Upper lobe of left lung (tissue), 6 donors: ENCODE measurements around the gene GLS2. TPM values are rescaled to one million over a fixed set of nuclear protein-coding genes. Genes with fewer than 3 reads are reported as not detected.
"Not testable (repeated sequence)": the region's sequence is repeated elsewhere in the genome, so short reads cannot be mapped to it uniquely, and the experiment has no call there.

Source experiments
- ATAC-seq, 2 donors: fragments of 200-7000 bp; cut with Tn5 transposase; one replicate each; pipeline ENCODE4 v1.9.1; 2022; ENCODE audit warnings: mild to moderate bottlenecking in 2 of 2, moderate library complexity in 2 of 2; ENCODE audit not compliant: low FRiP score in 2 of 2
- DNase-seq, 2 donors: peaks; one replicate each; pipeline ENCODE4 v3.0.0-alpha.2; 2019 to 2020
- H3K27ac ChIP-seq, 4 donors: fragments of 200-600 bp; sonication (generic); one replicate each; pipeline ENCODE4 v1.5.1; 2016 to 2019
- H3K27me3 ChIP-seq, 4 donors: fragments of 200-600 bp; sonication (generic); one replicate each; pipeline ENCODE4 v1.5.1; 2017 to 2019
- H3K36me3 ChIP-seq, 4 donors: fragments of 200-600 bp; sonication (generic); one replicate each; pipeline ENCODE4 v1.5.1; 2016 to 2019
- H3K4me1 ChIP-seq, 4 donors: fragments of 200-600 bp; sonication (generic); one replicate each; pipeline ENCODE4 v1.5.1; 2018 to 2019
- H3K4me3 ChIP-seq, 4 donors: fragments of 200-600 bp; sonication (generic); one replicate each; pipeline ENCODE4 v1.5.1; 2017 to 2019; ENCODE audit warnings: mild to moderate bottlenecking in 2 of 4, moderate library complexity in 1 of 4
- H3K9me3 ChIP-seq, 4 donors: fragments of 200-600 bp; sonication (generic); one replicate each; pipeline ENCODE4 v1.5.1; 2018 to 2019
- CTCF ChIP-seq, 6 experiments: fragments of 450-650 bp in 4 of 6; fragments of 200-600 bp in 2 of 6; sonication (generic) in 2 of 6; IDR thresholded peaks; one replicate each; pipeline ENCODE4 v1.5.1; 2016 to 2019; ENCODE audit warnings: antibody characterized with exemption in 6 of 6
- EP300 ChIP-seq, 4 donors: sonication (generic); formaldehyde crosslinking; IDR thresholded peaks; one replicate each; pipeline ENCODE4 v1.5.1; 2017; ENCODE audit warnings: antibody characterized with exemption in 4 of 4, control low read depth in 2 of 4
- POLR2A ChIP-seq, 4 donors: fragments of 450-650 bp; IDR thresholded peaks; one replicate each; pipeline ENCODE4 v1.5.1; 2016 to 2017; ENCODE audit warnings: antibody characterized with exemption in 4 of 4, mild to moderate bottlenecking in 2 of 4
- POLR2AphosphoS5 ChIP-seq, 2 donors: sonication (generic); formaldehyde crosslinking; IDR thresholded peaks; one replicate each; pipeline ENCODE4 v1.5.1; 2017; ENCODE audit warnings: antibody characterized with exemption in 2 of 2
- WGBS, 2 donors: methylation state at CpG; one replicate each; pipeline ENCODE4 v1.1.5; 2017 to 2018; 5-methylcytosine and 5-hydroxymethylcytosine counted together
- total RNA-seq, 6 donors: library from RNA; depleted of rRNA in 4 of 6; stranded (reverse); fragments of >200 nt in 4 of 6; gene quantifications; one replicate each; pipeline versions ENCODE4 v1.1.0 to v1.2.1, GENCODE V29; 2016 to 2021
- donor health status: DM: no; HTN: no; CAD: no; lungs with moderate emphysema.
- donor health status: DM: no; HTN: yes; CAD: no; lungs with severe emphysema.

Gene GLS2
- total RNA-seq, 6 donors from 2014 or later = 2.0 to 11.6 (median 5.0) TPM

DNA sequence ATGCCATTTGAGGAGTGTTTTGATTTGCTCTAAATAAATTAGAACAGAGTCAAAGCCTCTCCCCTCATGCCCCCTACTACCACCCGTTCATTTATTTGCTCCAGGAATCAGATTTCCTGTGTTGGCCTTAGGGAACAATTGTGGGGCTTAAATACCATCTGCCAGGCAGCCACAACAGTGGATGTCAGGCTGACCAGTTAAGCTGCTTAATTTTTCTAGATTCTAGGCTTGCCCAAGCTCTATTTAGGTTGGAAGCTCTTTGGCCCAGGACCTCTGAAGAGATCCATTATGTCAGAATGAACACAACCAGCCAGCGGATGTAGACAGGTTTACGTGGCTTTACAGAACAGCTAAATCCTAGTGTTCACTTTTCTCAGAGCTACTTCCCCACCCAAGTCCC lies 37.7 kb downstream of the GLS2 start:
- WGBS, 2 donors = 91 to 94% methylated on average over 3 of the region's 3 CpGs

DNA sequence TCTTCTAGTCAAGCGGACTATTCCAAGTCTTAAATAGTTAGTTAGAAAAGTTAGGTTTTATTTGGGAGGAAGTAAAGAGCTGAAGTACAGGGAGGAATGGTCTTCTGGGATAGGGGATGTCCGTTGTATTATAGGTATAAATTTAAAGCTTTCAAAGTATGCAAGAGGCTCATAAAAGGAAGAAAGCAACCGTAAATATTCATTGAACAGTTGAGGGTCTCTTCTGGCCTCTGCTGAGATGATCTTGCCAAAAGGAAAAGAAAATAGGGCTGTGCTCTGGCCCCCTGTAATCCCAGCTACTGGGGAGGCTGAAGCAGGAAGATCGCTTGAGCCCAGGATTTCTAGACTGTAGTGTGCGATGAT lies 38.4 kb downstream of the GLS2 start:
- Histone ChIP-seq H3K36me3 (no peaks in the 10 kb centered on the region), H3K9me3 (no peaks in the 10 kb centered on the region), H3K27ac (peak overlapping the region; percentile 71 to 92 (median 85)), H3K4me3 (peak overlapping the region; percentile 70 to 77 (median 74)), H3K4me1 (peaks cover 9 to 13% (median 10%) of the 10 kb centered on the region in 4 donors), H3K27me3 (no peaks in the 10 kb centered on the region)
- ATAC-seq = no peak
- DNase-seq = no peak
- no peak for TF ChIP-seq CTCF (IDR thresholded peaks at IDR 0.05)
- no peak for TF ChIP-seq POLR2AphosphoS5 (IDR thresholded peaks at IDR 0.05)
- TF ChIP-seq EP300 (IDR thresholded peaks at IDR 0.05) = no peak
- TF ChIP-seq POLR2A (IDR thresholded peaks at IDR 0.05) = no peak
- 28 to 29% methylated on average over 5 of the region's 5 CpGs for WGBS, 2 donors

More for the DNA sequence above, 37.7 kb downstream of the GLS2 start:
- Histone ChIP-seq H3K36me3 (no peaks in the 10 kb centered on the region), H3K4me3 (no peak overlapping the region), H3K9me3 (no peaks in the 10 kb centered on the region), H3K4me1 (peaks cover 9 to 13% (median 10%) of the 10 kb centered on the region in 4 donors), H3K27ac (no peak overlapping the region), H3K27me3 (no peaks in the 10 kb centered on the region)
- no peak for DNase-seq
- no peak for ATAC-seq
- TF ChIP-seq CTCF (IDR thresholded peaks at IDR 0.05) (no peak), EP300 (IDR thresholded peaks at IDR 0.05) (no peak), POLR2A (IDR thresholded peaks at IDR 0.05) (no peak), POLR2AphosphoS5 (IDR thresholded peaks at IDR 0.05) (no peak)

DNA sequence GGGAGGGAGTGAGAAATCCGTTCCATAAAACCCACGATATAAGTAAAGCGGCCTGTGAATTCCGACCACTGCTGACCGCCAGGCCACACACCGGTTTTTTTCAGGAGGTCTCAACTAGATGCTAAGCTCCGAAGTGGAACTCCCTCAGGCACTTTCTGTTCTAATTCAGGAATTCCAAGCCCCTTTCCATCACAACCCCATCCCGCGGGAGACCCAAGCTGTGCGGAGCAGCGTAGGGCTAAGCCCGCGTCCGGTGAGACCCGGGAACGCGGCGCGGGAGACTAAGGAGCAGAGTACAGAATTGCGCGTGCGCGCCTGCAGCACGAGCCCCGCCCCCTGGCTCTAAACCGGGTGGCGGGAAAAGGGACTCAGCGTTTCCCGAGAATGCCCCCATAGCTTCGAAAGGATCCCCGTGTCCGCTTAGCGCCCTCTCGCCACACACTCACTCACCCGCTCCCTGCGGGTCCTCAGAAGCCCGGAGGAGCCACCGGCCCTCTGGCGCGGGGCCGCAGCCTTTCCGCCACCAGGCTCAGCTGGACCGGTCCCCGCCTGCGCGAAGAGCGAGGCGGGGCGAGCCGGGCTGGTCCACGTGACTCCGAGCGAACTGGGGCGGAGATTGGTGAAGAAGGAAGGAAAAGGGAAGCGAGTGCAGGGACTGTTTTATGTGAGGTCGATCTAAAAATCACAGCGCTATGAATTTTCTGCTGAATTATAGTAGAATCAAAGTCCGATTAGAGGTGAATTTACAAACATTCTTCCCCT lies 38.9 kb downstream of the GLS2 start, which contains the start of gene TIMELESS:
Gene TIMELESS (minus strand): TSS at position 567 of the 762 bp plus-strand sequence. CDS start 15,256 bp downstream, outside the sequence.
- WGBS, 2 donors = 0% methylated on average over 28 to 57 of the region's 58 CpGs

GRCh38 chr12:56443208-56443607 lies 44.8 kb downstream of the GLS2 start:
- not testable (repeated sequence) for H3K9me3 ChIP-seq, DNase-seq, H3K27ac ChIP-seq, H3K4me3 ChIP-seq, ATAC-seq, H3K36me3 ChIP-seq, H3K4me1 ChIP-seq, H3K27me3 ChIP-seq
- WGBS, 2 donors = 60 to 77% methylated on average over 2 of the region's 2 CpGs

More for the DNA sequence above, 38.9 kb downstream of the GLS2 start, which contains the start of gene TIMELESS:
- H3K9me3 ChIP-seq = no peaks in the 10 kb centered on the region
- peak within 1 kb of the TSS; percentile 71 to 92 (median 85) for H3K27ac ChIP-seq
- H3K4me1 ChIP-seq = peaks cover 9 to 13% (median 10%) of the 10 kb centered on the region in 4 donors
- DNase-seq (peak; percentile 91 to 97), ATAC-seq (peak; percentile 97 to 99)
- H3K4me3 ChIP-seq = peak within 1 kb of the TSS; percentile 70 to 77 (median 74)
- no peaks in the 10 kb centered on the region for H3K36me3 ChIP-seq
- TF ChIP-seq POLR2AphosphoS5 (IDR thresholded peaks at IDR 0.05) (peak; percentile 78 to 87), POLR2A (IDR thresholded peaks at IDR 0.05) (peak in 3 of 4 donors; percentile 41 to 78 (median 74)), CTCF (IDR thresholded peaks at IDR 0.05) (peak in 3 of 6 experiments; percentile 33 to 43 (median 35)), EP300 (IDR thresholded peaks at IDR 0.05) (no peak)
- H3K27me3 ChIP-seq = no peaks in the 10 kb centered on the region

DNA sequence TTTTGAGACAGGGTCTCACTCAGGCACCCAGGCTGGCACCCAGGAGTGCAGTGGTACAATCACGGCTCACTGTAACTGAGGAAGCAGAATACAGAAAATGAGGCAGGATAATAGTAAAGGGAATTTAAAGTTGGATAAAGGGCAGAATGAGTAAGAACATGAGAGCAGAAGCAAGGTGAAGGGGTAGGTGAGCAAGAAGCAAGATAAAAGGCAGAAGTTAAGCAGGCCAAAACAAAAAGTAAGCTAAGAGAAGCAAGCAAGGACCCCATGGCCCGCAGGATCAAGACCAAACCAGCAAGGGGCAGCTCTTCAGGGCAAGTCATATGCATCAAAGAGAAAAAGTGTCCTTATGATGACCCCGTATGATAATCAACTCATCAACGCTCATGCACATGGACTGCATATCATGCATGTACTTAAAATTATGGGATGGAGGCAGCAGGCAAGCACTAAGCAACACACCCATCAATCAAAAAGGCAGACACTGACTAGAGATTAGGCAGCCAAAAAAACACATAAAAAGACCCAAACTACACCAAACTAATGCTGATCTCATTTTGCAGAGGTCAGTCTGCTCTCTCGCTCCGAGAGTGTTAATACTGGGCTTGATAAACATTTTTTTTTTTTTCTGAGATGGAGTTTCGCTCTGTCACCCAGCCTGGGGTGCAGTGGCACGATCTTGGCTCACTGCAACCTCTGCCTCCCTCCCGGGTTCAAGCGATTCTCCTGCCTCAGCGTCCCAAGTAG lies 50.4 kb downstream of the GLS2 start:
- TF ChIP-seq CTCF (IDR thresholded peaks at IDR 0.05) (no peak), EP300 (IDR thresholded peaks at IDR 0.05) (no peak), POLR2AphosphoS5 (IDR thresholded peaks at IDR 0.05) (no peak), POLR2A (IDR thresholded peaks at IDR 0.05) (no peak)
- no peaks in the 10 kb centered on the region for H3K4me1 ChIP-seq
- no peak for ATAC-seq
- peaks cover 0 to 5% (median 3%) of the 10 kb centered on the region in 4 donors for H3K36me3 ChIP-seq
- no peaks in the 10 kb centered on the region for H3K9me3 ChIP-seq
- DNase-seq = no peak
- WGBS, 2 donors = 84 to 85% methylated on average over 11 of the region's 11 CpGs
- H3K27me3 ChIP-seq = no peaks in the 10 kb centered on the region
- H3K27ac ChIP-seq = no peak overlapping the region
- no peak overlapping the region for H3K4me3 ChIP-seq
